GM12892 (cell line): ENCODE measurements around the gene TGFA.

Source experiments
- POLR2A ChIP-seq: IDR thresholded peaks from 2 replicates; pipeline ENCODE4 v1.6.1; 2011; ENCODE audit warnings: low read depth, low read length, control low read depth
- POLR2AphosphoS5 ChIP-seq: IDR thresholded peaks from 2 replicates; pipeline ENCODE4 v1.6.1; 2011; ENCODE audit warnings: low read depth, low read length, control low read depth
- TAF1 ChIP-seq: IDR thresholded peaks from 2 replicates; pipeline ENCODE4 v1.6.1; 2011; ENCODE audit warnings: low read depth, mild to moderate bottlenecking, control low read depth, low read length, borderline replicate concordance

GRCh38 chr2:70528276-70528675 lies 25.4 kb downstream of the TGFA start:
- TF ChIP-seq POLR2AphosphoS5 (no peak), TAF1 (no peak), POLR2A (no peak)
